HepG2 (cell line): ENCODE data around the gene TNXB. TPM values are rescaled to one million over a fixed set of nuclear protein-coding genes. Genes with fewer than 3 reads are reported as not detected.

Source experiments
- ATAC-seq: fragments of 200-7000 bp; cut with Tn5 transposase; 3 replicates; pipeline ENCODE4 v1.9.1; 2020; ENCODE audit warnings: mild to moderate bottlenecking, moderate library complexity
- BruUV-seq: library from RNA; stranded (reverse); fragments of 400-500 nt; replicated peaks from 2 replicates; lab custom pipeline; 2021; lab: Mats Ljungman, UMichigan
- CTCF ChIA-PET: fragments of 300-600 bp; formaldehyde crosslinking; extraction: SDS; loops from one replicate; lab custom pipeline; 2021; ENCODE audit warnings: low total read pairs, inconsistent platforms, low intra/inter-chr PET ratio; lab: Yijun Ruan, JAX
- POLR2A ChIA-PET: fragments of 350-600 bp; sonication (Branson Sonifier 250); formaldehyde crosslinking; loops from one replicate; lab custom pipeline; 2020; ENCODE audit warnings: antibody characterized with exemption, inconsistent platforms; lab: Yijun Ruan, JAX
- DNase-seq: peaks from one replicate; pipeline ENCODE4 v3.0.0-alpha.2; 2015; ENCODE audit warnings: low spot score
- FAIRE-seq: peaks from 3 replicates; lab custom pipeline; 2011; peaks lifted over from hg19 to GRCh38; lab: Jason Lieb, UNC
- H2AFZ ChIP-seq: one replicate; pipeline ENCODE4 v1.6.1; 2011; ENCODE audit warnings: low read length, inconsistent platforms
- H3K27ac ChIP-seq: fragments of 300-600 bp; 3 replicates; pipeline ENCODE4 v1.8.0; 2011; ENCODE audit warnings: mixed run types, mild to moderate bottlenecking, mixed read lengths, low read length, inconsistent platforms; ENCODE audit not compliant: insufficient read depth; ENCODE audit errors: extremely low read length
- H3K27me3 ChIP-seq, 2 experiments: fragments of 200-600 bp in 1 of 2; 2 replicates in 1 of 2; 3 replicates in 1 of 2; pipeline versions ENCODE4 v1.6.0 to v1.8.0; 2011; ENCODE audit warnings: low read length in 2 of 2, mild to moderate bottlenecking in 2 of 2, moderate library complexity in 2 of 2, inconsistent platforms in 1 of 2; ENCODE audit not compliant: insufficient read depth in 2 of 2, control insufficient read depth in 1 of 2
- H3K36me3 ChIP-seq, 2 experiments: fragments of 200-600 bp in 1 of 2; replicated peaks in 1 of 2; 2 replicates in 1 of 2; 3 replicates in 1 of 2; pipeline versions ENCODE4 v1.5.1 to v1.8.0; 2011; ENCODE audit warnings: low read length in 2 of 2, inconsistent platforms in 1 of 2; ENCODE audit not compliant: insufficient read depth in 2 of 2, control insufficient read depth in 1 of 2
- H3K4me1 ChIP-seq: 2 replicates; pipeline ENCODE4 v1.5.1; 2012; ENCODE audit warnings: low read length, inconsistent platforms; ENCODE audit not compliant: insufficient read depth
- H3K4me2 ChIP-seq: 2 replicates; pipeline ENCODE4 v1.6.0; 2011; ENCODE audit warnings: low read depth, low read length, inconsistent platforms
- H3K4me3 ChIP-seq, 3 experiments: fragments of 200-600 bp in 1 of 3; sonication (generic), shearing (Covaris generic) in 1 of 3; replicated peaks in 1 of 3; 2 replicates each; pipeline ENCODE4 v1.5.1; 2011 to 2016; ENCODE audit warnings: low read length in 3 of 3, inconsistent platforms in 2 of 3, low read depth in 2 of 3, mild to moderate bottlenecking in 2 of 3, control low read depth in 1 of 3, mixed read lengths in 1 of 3; ENCODE audit not compliant: insufficient read depth in 1 of 3
- H3K79me2 ChIP-seq: one replicate; pipeline ENCODE4 v1.6.1; 2011; ENCODE audit warnings: low read length, inconsistent platforms; ENCODE audit not compliant: insufficient read depth
- H3K9ac ChIP-seq: 2 replicates; pipeline ENCODE4 v1.6.0; 2011; ENCODE audit warnings: mild to moderate bottlenecking, low read depth, low read length, inconsistent platforms; ENCODE audit not compliant: insufficient read depth
- H3K9me3 ChIP-seq: 2 replicates; pipeline ENCODE4 v1.5.1; 2012; ENCODE audit warnings: mild to moderate bottlenecking, low read length
- H4K20me1 ChIP-seq: 2 replicates; pipeline ENCODE4 v1.6.0; 2011; ENCODE audit warnings: inconsistent platforms, mild to moderate bottlenecking, low read length, moderate library complexity; ENCODE audit not compliant: insufficient read depth
- ATF3 ChIP-seq: sonication (generic); formaldehyde crosslinking; IDR thresholded peaks from 2 replicates; pipeline ENCODE4 v1.4.0; 2020; ENCODE audit warnings: missing genetic modification reagents
- ETS1 ChIP-seq: sonication (generic); formaldehyde crosslinking; IDR thresholded peaks from 2 replicates; pipeline ENCODE4 v1.4.0; 2020; ENCODE audit warnings: missing genetic modification reagents
- GFI1 ChIP-seq: sonication (generic); formaldehyde crosslinking; IDR thresholded peaks from 2 replicates; pipeline ENCODE4 v1.5.0; 2020; ENCODE audit warnings: missing genetic modification reagents, mild to moderate bottlenecking, borderline replicate concordance
- GMEB1 ChIP-seq: sonication (generic); formaldehyde crosslinking; IDR thresholded peaks from 2 replicates; pipeline ENCODE4 v1.5.1; 2020; ENCODE audit warnings: missing genetic modification reagents, mild to moderate bottlenecking, borderline replicate concordance
- MAFG ChIP-seq: sonication (generic); formaldehyde crosslinking; IDR thresholded peaks from 2 replicates; pipeline ENCODE4 v1.5.1; 2020; ENCODE audit warnings: mild to moderate bottlenecking, missing genetic modification reagents
- NAIF1 ChIP-seq: sonication (generic); formaldehyde crosslinking; IDR thresholded peaks from 2 replicates; pipeline ENCODE4 v1.5.0; 2020; ENCODE audit warnings: mild to moderate bottlenecking, missing genetic modification reagents, borderline replicate concordance
- STAT6 ChIP-seq: sonication (generic); formaldehyde crosslinking; IDR thresholded peaks from 2 replicates; pipeline ENCODE4 v1.4.0; 2020; ENCODE audit warnings: missing genetic modification reagents, mild to moderate bottlenecking, borderline replicate concordance
- TFDP2 ChIP-seq: sonication (generic); formaldehyde crosslinking; IDR thresholded peaks from 2 replicates; pipeline ENCODE4 v1.4.0; 2020; ENCODE audit warnings: missing genetic modification reagents
- TOE1 ChIP-seq: sonication (generic); formaldehyde crosslinking; IDR thresholded peaks from 2 replicates; pipeline ENCODE4 v1.4.0; 2020; ENCODE audit warnings: mild to moderate bottlenecking, missing genetic modification reagents
- ZHX2 ChIP-seq, 2 experiments: sonication (generic) in 1 of 2; formaldehyde crosslinking in 1 of 2; IDR thresholded peaks; 2 replicates each; pipeline versions ENCODE4 v1.6.1 to v1.9.0; 2014 to 2022; ENCODE audit warnings: antibody characterized with exemption in 1 of 2, borderline replicate concordance in 1 of 2, inconsistent platforms in 1 of 2, low read depth in 1 of 2, missing genetic modification reagents in 1 of 2
- WGBS: methylation state at CpG from one replicate; pipeline ENCODE4 v1.1.6; 2017; ENCODE audit warnings: low lambda C conversion rate; 5-methylcytosine and 5-hydroxymethylcytosine counted together
- in situ Hi-C: cut with HindIII; loops from 2 replicates; pipeline ENCODE4 v1.10.0; 2017; ENCODE audit warnings: low pct_unique_long_range_greater_than_20kb; ENCODE audit not compliant: extremely low pct_ligation_motif_present
- intact Hi-C: fragments of 100-400 bp; cut with micrococcal nuclease; formaldehyde crosslinking; loops from one replicate; pipeline ENCODE4 v1.10.0; 2022; ENCODE audit not compliant: unreplicated experiment
- polyA plus RNA-seq, 8 experiments: library from polyadenylated mRNA; depleted of rRNA in 3 of 8; stranded (reverse) in 7 of 8; unstranded in 1 of 8; fragments of >200 nt; fragmentation: Illumina TruSeq in 4 of 8; extraction: Trizol in 4 of 8; gene quantifications; 2 replicates each; pipeline versions ENCODE4 v1.2.1 to v1.2.3, GENCODE V29; 2011 to 2016; ENCODE audit warnings: low read depth in 4 of 8, missing spikeins in 1 of 8, mixed read lengths in 1 of 8; ENCODE audit not compliant: insufficient read depth in 1 of 8
- total RNA-seq, 5 experiments: library from RNA; depleted of rRNA; stranded (reverse); fragments of >200 nt; fragmentation: Illumina TruSeq; extraction: Trizol; gene quantifications; 2 replicates each; pipeline ENCODE4 v1.2.3, GENCODE V29; 2016; ENCODE audit warnings: low read depth in 1 of 5

Gene TNXB
- total and polyA plus RNA-seq, 2 of the 13 experiments (the other 11 are each of a cell fraction or from before 2014, with no cell fraction given) = 1.6 to 2.7 TPM

GRCh38 chr6:32146687-32147086, 37.5 kb upstream of the TNXB start:
- WGBS = 41% methylated on average over 4 of the region's 4 CpGs
- Histone ChIP-seq H2AFZ (peak overlapping the region; percentile 29), H3K36me3 (no peaks in the 10 kb centered on the region), H3K9ac (no peak overlapping the region), H3K9me3 (no peaks in the 10 kb centered on the region), H3K27me3 (peaks cover 0 to 5% of the 10 kb centered on the region in 2 experiments; a peak in 1 of 5 replicates), H3K79me2 (no peaks in the 10 kb centered on the region), H3K27ac (no peak overlapping the region), H3K4me2 (no peak overlapping the region), H3K4me3 (no peak overlapping the region), H4K20me1 (no peaks in the 10 kb centered on the region), H3K4me1 (peaks cover 16% of the 10 kb centered on the region)
- FAIRE-seq (no peak), ATAC-seq (no peak), DNase-seq (no peak)
- intact Hi-C loops = no loop called here
- POLR2A ChIA-PET = no interaction called here
- no peak for TF ChIP-seq ETS1 (CRISPR knock-in tag)
- no peak for TF ChIP-seq TOE1 (CRISPR knock-in tag)
- TF ChIP-seq TFDP2 (CRISPR knock-in tag) = no peak
- no peak for TF ChIP-seq STAT6 (CRISPR knock-in tag)
- TF ChIP-seq NAIF1 (CRISPR knock-in tag) = no peak
- TF ChIP-seq GMEB1 (CRISPR knock-in tag) = no peak
- TF ChIP-seq MAFG = no peak
- no peak for TF ChIP-seq ZHX2 (IDR thresholded peaks at IDR 0.05; ENCODE audit: low read depth)
- TF ChIP-seq ZHX2 (CRISPR knock-in tag; IDR thresholded peaks at IDR 0.05; ENCODE audit: borderline replicate concordance) = no peak
- no peak for TF ChIP-seq ATF3
- TF ChIP-seq GFI1 = no peak
- in situ Hi-C loops = no loop called here
- no TSS peak for BruUV-seq
- CTCF ChIA-PET = no interaction called here
